Esophagus squamous epithelium (tissue), 5 donors: ENCODE results near the gene PDGFB. TPM values are rescaled to one million over a fixed set of nuclear protein-coding genes. Genes with fewer than 3 reads are reported as not detected.
A peak's percentile ranks its signal among the peaks of the same experiment; 100 is the strongest.

Source experiments
- DNase-seq: peaks from one replicate; lab custom pipeline; 2025; lab: John Stamatoyannopoulos, UW
- H3K27ac ChIP-seq, 4 donors: fragments of 200-600 bp; sonication (generic); one replicate each; pipeline ENCODE4 v1.5.1; 2016 to 2019; ENCODE audit warnings: mild to moderate bottlenecking in 1 of 4
- H3K27me3 ChIP-seq, 4 donors: fragments of 200-600 bp; sonication (generic); 1 replicate in 3 of 4; 2 replicates in 1 of 4; pipeline versions ENCODE4 v1.5.1 to v1.6.0; 2017 to 2021; ENCODE audit warnings: antibody characterized with exemption in 1 of 4
- H3K36me3 ChIP-seq, 3 donors: fragments of 200-600 bp; sonication (generic); one replicate each; pipeline ENCODE4 v1.5.1; 2016 to 2019
- H3K4me1 ChIP-seq, 3 donors: fragments of 200-600 bp; sonication (generic); one replicate each; pipeline ENCODE4 v1.5.1; 2017 to 2019
- H3K4me3 ChIP-seq, 4 donors: fragments of 200-600 bp; sonication (generic); 1 replicate in 3 of 4; 2 replicates in 1 of 4; pipeline ENCODE4 v1.5.1; 2016 to 2019; ENCODE audit warnings: mild to moderate bottlenecking in 2 of 4, moderate library complexity in 1 of 4
- H3K9me3 ChIP-seq, 3 donors: fragments of 200-600 bp; sonication (generic); one replicate each; pipeline ENCODE4 v1.5.1; 2016 to 2019
- CTCF ChIP-seq, 6 experiments: fragments of 450-650 bp in 4 of 6; fragments of 200-600 bp in 2 of 6; sonication (generic) in 2 of 6; IDR thresholded peaks; one replicate each; pipeline ENCODE4 v1.5.1; 2016 to 2019; ENCODE audit warnings: antibody characterized with exemption in 6 of 6, mild to moderate bottlenecking in 4 of 6, moderate library complexity in 4 of 6
- POLR2A ChIP-seq, 4 donors: fragments of 450-650 bp; IDR thresholded peaks; one replicate each; pipeline ENCODE4 v1.6.1; 2017; ENCODE audit warnings: antibody characterized with exemption in 4 of 4, mild to moderate bottlenecking in 4 of 4, moderate library complexity in 3 of 4
- WGBS, 2 donors: methylation state at CpG; one replicate each; pipeline ENCODE4 v1.1.5; 2018; 5-methylcytosine and 5-hydroxymethylcytosine counted together
- intact Hi-C: fragments of 100-400 bp; cut with DNase I; formaldehyde crosslinking; loops from one replicate; pipeline ENCODE4 v1.15.0; 2022
- total RNA-seq, 4 donors: library from RNA; depleted of rRNA; stranded (reverse); fragments of >200 nt; gene quantifications; one replicate each; pipeline ENCODE4 v1.1.0, GENCODE V29; 2016
- donor health status: DM: yes; HTN: yes; CAD: no.

PDGFB gene
- total RNA-seq, 4 donors from 2014 or later = 1.2 to 6.3 (median 3.7) TPM

- peak overlapping the region in 3 of 4 donors; percentile 29 to 43 (median 34) for H3K27ac ChIP-seq
- H3K4me1 ChIP-seq = peaks cover 37 to 56% (median 43%) of the 10 kb centered on the region in 3 donors
- WGBS, 2 donors = 51 to 68% methylated on average over 6 to 8 of the region's 8 CpGs
- DNase-seq = no peak
- peaks cover 0 to 10% (median 9%) of the 10 kb centered on the region in 3 donors for H3K9me3 ChIP-seq
- H3K27me3 ChIP-seq = no peaks in the 10 kb centered on the region
- intact Hi-C loops = no loop called here
- TF ChIP-seq POLR2A (IDR thresholded peaks at IDR 0.05) (no peak), CTCF (IDR thresholded peaks at IDR 0.05) (no peak)
- H3K4me3 ChIP-seq = no peak overlapping the region
- no peaks in the 10 kb centered on the region for H3K36me3 ChIP-seq
These were observed 42.4 kb upstream of the PDGFB start for GRCh38 chr22:39287076-39287725.

GRCh38 chr22:39284983-39285382, 40.2 kb upstream of the PDGFB start:
- intact Hi-C loops = no loop called here
- H3K27ac ChIP-seq = no peak overlapping the region
- TF ChIP-seq CTCF (IDR thresholded peaks at IDR 0.05) (no peak), POLR2A (IDR thresholded peaks at IDR 0.05) (no peak)
- H3K36me3 ChIP-seq = no peaks in the 10 kb centered on the region
- peaks cover 0 to 10% (median 9%) of the 10 kb centered on the region in 3 donors for H3K9me3 ChIP-seq
- no peak overlapping the region for H3K4me3 ChIP-seq
- 80 to 85% methylated on average over 3 of the region's 3 CpGs for WGBS, 2 donors
- DNase-seq = no peak
- H3K27me3 ChIP-seq = no peaks in the 10 kb centered on the region
- H3K4me1 ChIP-seq = peaks cover 18 to 36% (median 24%) of the 10 kb centered on the region in 3 donors

- H3K4me1 ChIP-seq = peaks cover 18 to 36% (median 24%) of the 10 kb centered on the region in 3 donors
- WGBS, 2 donors = 77 to 78% methylated on average over 13 of the region's 19 CpGs
- no peak for TF ChIP-seq CTCF (IDR thresholded peaks at IDR 0.05)
- TF ChIP-seq POLR2A (IDR thresholded peaks at IDR 0.05) = no peak
- no peak for DNase-seq
- no peaks in the 10 kb centered on the region for H3K36me3 ChIP-seq
- intact Hi-C loops = no loop called here
- H3K27me3 ChIP-seq = no peaks in the 10 kb centered on the region
- peaks cover 0 to 10% (median 9%) of the 10 kb centered on the region in 3 donors for H3K9me3 ChIP-seq
- peak overlapping the region; percentile 19 to 81 (median 70) for H3K27ac ChIP-seq
- H3K4me3 ChIP-seq = no peak overlapping the region
These were observed 39.6 kb upstream of the PDGFB start for GRCh38 chr22:39284142-39284980.

- H3K4me3 ChIP-seq = no peak overlapping the region
- intact Hi-C loops = no loop called here
- H3K4me1 ChIP-seq = peaks cover 18 to 38% (median 24%) of the 10 kb centered on the region in 3 donors
- DNase-seq = no peak
- WGBS, 2 donors = 53 to 65% methylated on average over 4 to 7 of the region's 27 CpGs
- no peak for TF ChIP-seq CTCF (IDR thresholded peaks at IDR 0.05)
- TF ChIP-seq POLR2A (IDR thresholded peaks at IDR 0.05) = no peak
- peaks cover 0 to 10% (median 9%) of the 10 kb centered on the region in 3 donors for H3K9me3 ChIP-seq
- H3K27me3 ChIP-seq = peaks cover 0 to under 1% (median 0%) of the 10 kb centered on the region in 4 donors
- no peaks in the 10 kb centered on the region for H3K36me3 ChIP-seq
- H3K27ac ChIP-seq = peak overlapping the region; percentile 19 to 81 (median 70)
These were observed 38.8 kb upstream of the PDGFB start for GRCh38 chr22:39283322-39284141.
